GM12878 (cell line): ENCODE results near the gene JAKMIP1. TPM values are rescaled to one million over a fixed set of nuclear protein-coding genes. Genes with fewer than 3 reads are reported as not detected.

Source experiments
- ATAC-seq: fragments of 200-7000 bp; cut with Tn5 transposase; 3 replicates; pipeline ENCODE4 v1.9.1; 2020; ENCODE audit warnings: mild to moderate bottlenecking, moderate library complexity
- BruUV-seq: library from RNA; stranded (reverse); fragments of 400-500 nt; replicated peaks from 2 replicates; lab custom pipeline; 2021; lab: Mats Ljungman, UMichigan
- CTCF ChIA-PET: fragments of 300-600 bp; sonication (Branson Sonifier 250); formaldehyde crosslinking; extraction: SDS; loops from one replicate; lab custom pipeline; 2021; ENCODE audit warnings: inconsistent platforms; lab: Yijun Ruan, JAX
- POLR2A ChIA-PET: fragments of 350-600 bp; formaldehyde crosslinking; extraction: SDS; loops from one replicate; lab custom pipeline; 2021; ENCODE audit warnings: inconsistent platforms; lab: Charles Lee
- RAD21 ChIA-PET: fragments of 300-600 bp; sonication (Branson Sonifier 250); formaldehyde crosslinking; loops from one replicate; lab custom pipeline; 2023; ENCODE audit warnings: antibody characterized with exemption; ENCODE audit not compliant: unreplicated experiment; lab: Charles Lee
- SMC1A ChIA-PET: fragments of 300-600 bp; sonication (Branson Sonifier 250); formaldehyde crosslinking; loops from one replicate; lab custom pipeline; 2023; ENCODE audit not compliant: unreplicated experiment, uncharacterized antibody; lab: Charles Lee
- DNase-seq: peaks from one replicate; pipeline ENCODE4 v3.0.0-alpha.2; 2011; ENCODE audit warnings: low read depth, low spot score
- FAIRE-seq: peaks from 3 replicates; lab custom pipeline; 2011; peaks lifted over from hg19 to GRCh38; lab: Jason Lieb, UNC
- H2AFZ ChIP-seq: 2 replicates; pipeline ENCODE4 v1.6.0; 2011; ENCODE audit warnings: low read depth, low read length, control low read depth; ENCODE audit not compliant: control insufficient read depth
- H3K27ac ChIP-seq: 2 replicates; pipeline ENCODE4 v1.5.1; 2011; ENCODE audit warnings: control low read depth; ENCODE audit not compliant: control insufficient read depth, insufficient read depth
- H3K27me3 ChIP-seq, 2 experiments: replicated peaks in 1 of 2; 2 replicates each; pipeline versions ENCODE4 v1.6.0 to v1.6.1; 2011; ENCODE audit warnings: low read length in 1 of 2; ENCODE audit not compliant: control insufficient read depth in 2 of 2, insufficient read depth in 2 of 2
- H3K36me3 ChIP-seq, 2 experiments: 2 replicates each; pipeline ENCODE4 v1.5.1; 2011; ENCODE audit warnings: low read length in 1 of 2; ENCODE audit not compliant: control insufficient read depth in 2 of 2, insufficient read depth in 2 of 2
- H3K4me1 ChIP-seq: 2 replicates; pipeline ENCODE4 v1.6.1; 2011; ENCODE audit warnings: mild to moderate bottlenecking, low read length, moderate library complexity, mixed read lengths; ENCODE audit not compliant: control insufficient read depth, insufficient read depth
- H3K4me2 ChIP-seq: 2 replicates; pipeline ENCODE4 v1.6.0; 2011; ENCODE audit warnings: control low read depth; ENCODE audit not compliant: control insufficient read depth, insufficient read depth
- H3K4me3 ChIP-seq: fragments of 200-600 bp; sonication (generic); 2 replicates; pipeline ENCODE4 v1.5.1; 2016
- H3K79me2 ChIP-seq: 2 replicates; pipeline ENCODE4 v1.6.0; 2011; ENCODE audit warnings: low read length; ENCODE audit not compliant: control insufficient read depth, insufficient read depth
- H3K9ac ChIP-seq: 2 replicates; pipeline ENCODE4 v1.8.0; 2011; ENCODE audit warnings: low read length, control low read depth, mixed read lengths; ENCODE audit not compliant: control insufficient read depth, insufficient read depth
- H3K9me3 ChIP-seq: replicated peaks from 3 replicates; pipeline ENCODE4 v1.5.1; 2011; ENCODE audit warnings: mild to moderate bottlenecking, low read length; ENCODE audit not compliant: control insufficient read depth, insufficient read depth
- H4K20me1 ChIP-seq: 2 replicates; pipeline ENCODE4 v1.6.0; 2011; ENCODE audit not compliant: control insufficient read depth, insufficient read depth
- BACH1 ChIP-seq: fragments of 450-650 bp; IDR thresholded peaks from 2 replicates; pipeline ENCODE4 v1.6.1; 2017; ENCODE audit warnings: mild to moderate bottlenecking, borderline replicate concordance
- ESRRA ChIP-seq: IDR thresholded peaks from 2 replicates; pipeline ENCODE4 v1.6.1; 2012; ENCODE audit warnings: mild to moderate bottlenecking, low read length, improper control_type of control experiment
- FOS ChIP-seq: IDR thresholded peaks from 3 replicates; pipeline ENCODE4 v1.6.1; 2011; ENCODE audit warnings: borderline replicate concordance; ENCODE audit not compliant: insufficient read length; ENCODE audit errors: extremely low read depth
- HDGF ChIP-seq: fragments of 450-650 bp; IDR thresholded peaks from 2 replicates; pipeline ENCODE4 v1.6.1; 2016; ENCODE audit warnings: antibody characterized with exemption
- KAT2A ChIP-seq: conservative IDR thresholded peaks from 2 replicates; pipeline ENCODE4 v1.6.1; 2011; ENCODE audit warnings: low read depth, low read length; ENCODE audit not compliant: control insufficient read depth
- NR2C1 ChIP-seq: fragments of 450-650 bp; IDR thresholded peaks from 2 replicates; pipeline ENCODE4 v1.6.1; 2017; ENCODE audit warnings: antibody characterized with exemption, mild to moderate bottlenecking, moderate library complexity
- RBBP5 ChIP-seq: fragments of 200-600 bp; sonication (generic); conservative IDR thresholded peaks from 2 replicates; pipeline ENCODE4 v1.6.1; 2016
- SMAD1 ChIP-seq: fragments of 450-650 bp; IDR thresholded peaks from 2 replicates; pipeline ENCODE4 v1.6.1; 2018; ENCODE audit warnings: mild to moderate bottlenecking, low read depth; ENCODE audit not compliant: partially characterized antibody
- SMARCA5 ChIP-seq: fragments of 450-650 bp; IDR thresholded peaks from 2 replicates; pipeline ENCODE4 v1.6.1; 2017; ENCODE audit warnings: mild to moderate bottlenecking
- SP1 ChIP-seq: IDR thresholded peaks from one replicate; pipeline ENCODE4 v1.6.1; 2011; ENCODE audit warnings: low read depth, low read length
- TARDBP ChIP-seq: IDR thresholded peaks from 2 replicates; pipeline ENCODE4 v1.6.1; 2016; ENCODE audit warnings: borderline replicate concordance
- TCF12 ChIP-seq: IDR thresholded peaks from 2 replicates; pipeline ENCODE4 v1.6.1; 2011; ENCODE audit warnings: low read depth, mild to moderate bottlenecking, low read length
- ZNF622 ChIP-seq: fragments of 450-650 bp; IDR thresholded peaks from 2 replicates; pipeline ENCODE4 v1.6.1; 2017; ENCODE audit warnings: mild to moderate bottlenecking, inconsistent platforms
- WGBS: methylation state at CpG from one replicate; pipeline ENCODE4 v1.1.6; 2016; ENCODE audit warnings: low lambda C conversion rate; ENCODE audit not compliant: insufficient replicate concordance, insufficient coverage; ENCODE audit errors: missing lambda C conversion rate; 5-methylcytosine and 5-hydroxymethylcytosine counted together
- in situ Hi-C: fragments of 300-500 bp; cut with MboI; formaldehyde crosslinking; loops from 9 replicates; pipeline ENCODE4 v1.14.3; 2018; ENCODE audit warnings: mixed read lengths
- intact Hi-C: fragments of 100-400 bp; cut with micrococcal nuclease; formaldehyde crosslinking; loops from one replicate; pipeline ENCODE4 v1.14.2; 2022; ENCODE audit not compliant: unreplicated experiment
- polyA plus RNA-seq, 11 experiments: library from polyadenylated mRNA; depleted of rRNA in 4 of 11; unstranded in 6 of 11; stranded (reverse) in 5 of 11; fragments of >200 nt; fragmentation: Nextera tagmentation in 4 of 11; fragmentation: Illumina TruSeq in 1 of 11; extraction: Ambion mirVana in 4 of 11; extraction: Trizol in 1 of 11; gene quantifications; 1 replicate in 1 of 11; 2 replicates in 10 of 11; pipeline versions ENCODE4 v1.2.1 to v1.2.3, GENCODE V29; 2011 to 2016; ENCODE audit warnings: inconsistent platforms in 2 of 11, missing spikeins in 2 of 11, low read depth in 1 of 11
- total RNA-seq, 4 experiments: library from RNA; depleted of rRNA in 3 of 4; stranded (reverse); fragments of >200 nt in 3 of 4; fragmentation: Illumina TruSeq in 1 of 4; extraction: Trizol in 1 of 4; gene quantifications; 2 replicates each; pipeline versions ENCODE4 v1.2.1 to v1.2.3, GENCODE V29; 2013 to 2021

JAKMIP1 gene
- total and polyA plus RNA-seq, 10 of the 15 experiments (the other 5 are each of a cell fraction or from before 2014, with no cell fraction given), result 0.52 to 16.7 (median 12.3) TPM

DNA sequence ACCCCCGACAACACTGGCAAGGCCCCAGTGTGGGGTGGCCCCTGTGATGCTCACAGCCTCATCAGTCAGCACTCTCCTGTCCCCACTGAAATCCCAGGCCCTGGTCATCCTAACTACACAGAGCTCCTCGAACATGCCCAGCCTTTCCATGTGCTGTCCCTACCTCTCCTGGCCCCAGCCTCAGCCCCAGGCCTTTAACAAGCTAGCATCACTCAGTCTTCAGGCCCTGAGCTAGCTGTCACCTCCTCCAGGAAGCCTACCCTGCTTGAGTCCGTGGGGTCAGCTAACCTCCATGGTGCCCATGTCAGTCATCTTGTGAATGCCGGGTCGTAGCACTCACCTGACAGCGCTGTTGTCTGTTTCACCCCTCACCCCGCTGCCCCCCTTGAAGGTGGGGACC is 156.5 kb downstream of the JAKMIP1 start:
- TF ChIP-seq NR2C1 (no peak), FOS (no peak), KAT2A (no peak), SMARCA5 (no peak), ZNF622 (no peak), TARDBP (no peak), ESRRA (no peak), RBBP5 (no peak), TCF12 (no peak), HDGF (no peak), SMAD1 (no peak), BACH1 (no peak), SP1 (no peak)
- 30% methylated on average over 7 of the region's 7 CpGs for WGBS
- Histone ChIP-seq H3K9ac (no peak overlapping the region), H3K36me3 (no peaks in the 10 kb centered on the region), H3K9me3 (no peaks in the 10 kb centered on the region), H3K4me1 (peaks cover 11% of the 10 kb centered on the region), H3K27ac (no peak overlapping the region), H2AFZ (no peak overlapping the region), H4K20me1 (no peaks in the 10 kb centered on the region), H3K27me3 (no peaks in the 10 kb centered on the region; a peak in 1 of 4 replicates), H3K79me2 (no peaks in the 10 kb centered on the region), H3K4me2 (no peak overlapping the region), H3K4me3 (no peak overlapping the region)
- SMC1A ChIA-PET, result no interaction called here
- no TSS peak for BruUV-seq
- ATAC-seq, result no peak
- no peak for DNase-seq
- in situ Hi-C loops (no loop called here), intact Hi-C loops (no loop called here)
- POLR2A ChIA-PET, result no interaction called here
- CTCF ChIA-PET, result no interaction called here
- RAD21 ChIA-PET, result no interaction called here
- no peak for FAIRE-seq
